ENCODE data around the gene NHERF1. TPM values are rescaled to one million over a fixed set of nuclear protein-coding genes. Genes with fewer than 3 reads are reported as not detected.

The NHERF1 gene
- polyA plus RNA-seq, 1 of the 3 experiments (the other 2 are of a cell fraction), result 40.1 TPM

- H4K20me1 ChIP-seq (ENCODE audit: insufficient read depth), result no peaks in the 10 kb centered on the region
- H3K9me2 ChIP-seq, result no peaks in the 10 kb centered on the region
- no peaks in the 10 kb centered on the region for H3K27me3 ChIP-seq (ENCODE audit: insufficient read depth)
- TF ChIP-seq SMC3 (IDR thresholded peaks at IDR 0.05; ENCODE audit: low read depth, low read length) (no peak), IRF3 (IDR thresholded peaks at IDR 0.05; ENCODE audit: low read depth, low read length) (no peak), ELF1 (IDR thresholded peaks at IDR 0.05) (no peak), EZH2phosphoT487 (IDR thresholded peaks at IDR 0.05; ENCODE audit: borderline replicate concordance, low read depth) (no peak), GATA2 (CRISPR knock-in tag; IDR thresholded peaks at IDR 0.05) (no peak), FOXM1 (IDR thresholded peaks at IDR 0.05; ENCODE audit: low read depth) (no peak), RXRA (IDR thresholded peaks at IDR 0.05; ENCODE audit: borderline replicate concordance, low read depth) (no peak), RCOR1 (IDR thresholded peaks at IDR 0.05; ENCODE audit: low read length) (no peak), POLR2AphosphoS5 (IDR thresholded peaks at IDR 0.05; ENCODE audit: low read depth, low read length) (no peak)
- 98% methylated on average over 11 of the region's 14 CpGs for WGBS (ENCODE audit: low lambda C conversion rate)
- no peak for DNase-seq
- peak overlapping the region; percentile 75; the same call in 1 of the 2 replicates for H3K4me2 ChIP-seq
- no peaks in the 10 kb centered on the region for H3K9me3 ChIP-seq
- peaks cover 5 to 64% of the 10 kb centered on the region in 2 experiments for H3K36me3 ChIP-seq (replicated peaks in 1 of 2; ENCODE audit: control insufficient read depth in 1 of 2, insufficient read depth in 2 of 2, low read length in 1 of 2)
- peaks cover 23 to 36% of the 10 kb centered on the region in 2 experiments for H3K4me1 ChIP-seq (ENCODE audit: control insufficient read depth in 1 of 2, insufficient read depth in 2 of 2, low read depth in 1 of 2, low read length in 1 of 2)
- H3K27ac ChIP-seq (ENCODE audit: low read depth in 2 of 2, low read length in 1 of 2), result peak overlapping the region; percentile 56 to 82
- H2AFZ ChIP-seq (ENCODE audit: low read depth), result no peak overlapping the region
- no peaks in the 10 kb centered on the region for H3K79me2 ChIP-seq (ENCODE audit: insufficient read depth)
- no peak overlapping the region for H3K4me3 ChIP-seq (ENCODE audit: low read depth in 2 of 2, low read length in 1 of 2)
- H3K9ac ChIP-seq, result peak overlapping the region; percentile 36; the same call in 1 of the 2 replicates
- CTCF ChIA-PET, result interaction anchor here (0.9 to 98.1 kb wide), 7 partner anchors 7 to 63 kb away, joined by 3 to 3869 read pairs (median 453); partner anchors contain the start of genes FDXR, GRIN2C and NHERF1
- POLR2A ChIA-PET, result interaction anchor here (0.9 kb wide), 1 partner anchor 9 kb away, joined by 3 read pairs; no protein-coding TSS in a partner anchor
- H3F3A ChIP-seq (replicated peaks; ENCODE audit: insufficient read depth), result peaks cover 24% of the 10 kb centered on the region
Measured at GRCh38 chr17:74799097-74799496, 50.7 kb downstream of the NHERF1 start.

DNA sequence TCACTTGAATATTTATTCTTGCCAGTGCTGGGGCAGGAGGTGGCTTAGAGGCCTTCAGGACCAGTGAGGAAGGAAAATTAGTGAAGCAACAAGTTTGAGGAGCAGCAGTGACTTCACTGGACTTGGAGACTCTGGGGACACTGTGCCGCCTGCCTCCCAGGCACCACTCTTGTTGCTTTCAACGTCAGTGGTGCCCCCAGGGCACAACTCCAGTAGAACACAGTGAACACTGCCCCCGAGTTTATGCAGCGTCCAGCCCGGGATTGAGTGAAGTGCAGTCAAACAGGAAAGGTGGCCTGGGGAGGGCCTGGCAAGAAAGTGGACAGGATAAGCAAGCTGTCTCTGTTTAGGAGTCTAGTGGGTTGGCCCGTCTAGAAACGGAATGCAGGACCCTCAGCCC lies 52.1 kb downstream of the NHERF1 start:
- WGBS (ENCODE audit: low lambda C conversion rate), result 84% methylated on average over 7 of the region's 7 CpGs
- no peak for DNase-seq
- TF ChIP-seq NFIC (IDR thresholded peaks at IDR 0.05; ENCODE audit: borderline replicate concordance) (no peak), RCOR1 (IDR thresholded peaks at IDR 0.05; ENCODE audit: low read length) (no peak), MEF2A (IDR thresholded peaks at IDR 0.05; ENCODE audit: borderline replicate concordance, low read depth) (no peak), REST (IDR thresholded peaks at IDR 0.05; ENCODE audit: low read depth, low read length) (no peak), FOXM1 (IDR thresholded peaks at IDR 0.05; ENCODE audit: low read depth) (no peak), RFX5 (IDR thresholded peaks at IDR 0.05; ENCODE audit: low read length) (no peak), SMC3 (IDR thresholded peaks at IDR 0.05; ENCODE audit: low read depth, low read length) (no peak), TAF1 (IDR thresholded peaks at IDR 0.05; ENCODE audit: borderline replicate concordance, low read depth, low read length) (no peak), TEAD4 (IDR thresholded peaks at IDR 0.05; ENCODE audit: borderline replicate concordance, insufficient read depth) (no peak)
- TF ChIP-seq, protein P1, sequence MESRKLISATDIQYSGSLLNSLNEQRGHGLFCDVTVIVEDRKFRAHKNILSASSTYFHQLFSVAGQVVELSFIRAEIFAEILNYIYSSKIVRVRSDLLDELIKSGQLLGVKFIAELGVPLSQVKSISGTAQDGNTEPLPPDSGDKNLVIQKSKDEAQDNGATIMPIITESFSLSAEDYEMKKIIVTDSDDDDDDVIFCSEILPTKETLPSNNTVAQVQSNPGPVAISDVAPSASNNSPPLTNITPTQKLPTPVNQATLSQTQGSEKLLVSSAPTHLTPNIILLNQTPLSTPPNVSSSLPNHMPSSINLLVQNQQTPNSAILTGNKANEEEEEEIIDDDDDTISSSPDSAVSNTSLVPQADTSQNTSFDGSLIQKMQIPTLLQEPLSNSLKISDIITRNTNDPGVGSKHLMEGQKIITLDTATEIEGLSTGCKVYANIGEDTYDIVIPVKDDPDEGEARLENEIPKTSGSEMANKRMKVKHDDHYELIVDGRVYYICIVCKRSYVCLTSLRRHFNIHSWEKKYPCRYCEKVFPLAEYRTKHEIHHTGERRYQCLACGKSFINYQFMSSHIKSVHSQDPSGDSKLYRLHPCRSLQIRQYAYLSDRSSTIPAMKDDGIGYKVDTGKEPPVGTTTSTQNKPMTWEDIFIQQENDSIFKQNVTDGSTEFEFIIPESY (IDR thresholded peaks at IDR 0.05; ENCODE audit: borderline replicate concordance, low read depth), result no peak
- H3K9me2 ChIP-seq, result no peaks in the 10 kb centered on the region
- H3K9ac ChIP-seq, result no peak overlapping the region
- CTCF ChIA-PET, result interaction anchor here (1.4 to 98.1 kb wide), 6 partner anchors 9 to 59 kb away, joined by 3 to 3869 read pairs (median 229); partner anchors contain the start of genes FDXR, GRIN2C and NHERF1
- no peak overlapping the region for H2AFZ ChIP-seq (ENCODE audit: low read depth)
- no peaks in the 10 kb centered on the region for H3K9me3 ChIP-seq
- no peaks in the 10 kb centered on the region for H4K20me1 ChIP-seq (ENCODE audit: insufficient read depth)
- no peak overlapping the region for H3K4me3 ChIP-seq (ENCODE audit: low read depth in 2 of 2, low read length in 1 of 2)
- peaks cover 23 to 51% of the 10 kb centered on the region in 2 experiments for H3K4me1 ChIP-seq (ENCODE audit: control insufficient read depth in 1 of 2, insufficient read depth in 2 of 2, low read depth in 1 of 2, low read length in 1 of 2)
- H3K79me2 ChIP-seq (ENCODE audit: insufficient read depth), result no peaks in the 10 kb centered on the region
- H3K27me3 ChIP-seq (ENCODE audit: insufficient read depth), result no peaks in the 10 kb centered on the region
- H3K4me2 ChIP-seq, result no peak overlapping the region
- peaks cover 0 to 54% of the 10 kb centered on the region in 2 experiments for H3K36me3 ChIP-seq (replicated peaks in 1 of 2; ENCODE audit: control insufficient read depth in 1 of 2, insufficient read depth in 2 of 2, low read length in 1 of 2)
- no peak overlapping the region for H3K27ac ChIP-seq (ENCODE audit: low read depth in 2 of 2, low read length in 1 of 2)
- POLR2A ChIA-PET, result no interaction called here
- peaks cover 24% of the 10 kb centered on the region for H3F3A ChIP-seq (replicated peaks; ENCODE audit: insufficient read depth)

Measured in SK-N-SH (cell line).